GM21737 (cell line): Measurements from ENCODE around the gene PRM2.
"Not testable (repeated sequence)": the region's sequence is repeated elsewhere in the genome, so short reads cannot be mapped to it uniquely, and the experiment has no call there.

Experiments used
- ATAC-seq: cut with Tn5 transposase; IDR thresholded peaks from one replicate; pipeline ENCODE4 v1.9.1; 2021; ENCODE audit warnings: mild to moderate bottlenecking, moderate library complexity; ENCODE audit not compliant: unreplicated experiment

The PRM2 gene

GRCh38 chr16:11290102-11290893 lies 14.0 kb upstream of the PRM2 start:
- ATAC-seq = no peak

GRCh38 chr16:11289696-11290095 lies 13.4 kb upstream of the PRM2 start:
- ATAC-seq = not testable (repeated sequence)

- ATAC-seq = no peak
Measured at GRCh38 chr16:11289202-11289601, 12.9 kb upstream of the PRM2 start.

GRCh38 chr16:11285842-11286241 lies 9.6 kb upstream of the PRM2 start:
- ATAC-seq = no peak

- ATAC-seq = no peak
Measured at GRCh38 chr16:11283820-11284248, 7.6 kb upstream of the PRM2 start.

- no peak for ATAC-seq
Measured at GRCh38 chr16:11280616-11281522, 4.6 kb upstream of the PRM2 start, which contains the start of gene PRM1. PRM1 (minus strand) TSS chr16:11281330; CDS start chr16:11281238, 92 bp downstream.

GRCh38 chr16:11278681-11279628 lies 2.7 kb upstream of the PRM2 start:
- no peak for ATAC-seq

- no peak for ATAC-seq
Measured at GRCh38 chr16:11277607-11278337, 1.5 kb upstream of the PRM2 start.

- no peak for ATAC-seq
Measured at GRCh38 chr16:11276896-11277593, 765 bp upstream of the PRM2 start.

GRCh38 chr16:11274964-11275363 lies 1.3 kb downstream of the PRM2 start:
- ATAC-seq = no peak

GRCh38 chr16:11273721-11274324 lies 2.5 kb downstream of the PRM2 start:
- no peak for ATAC-seq

GRCh38 chr16:11272921-11273720 lies 3.2 kb downstream of the PRM2 start, which contains the start of gene PRM3:
PRM3 (minus strand) TSS chr16:11273629; CDS start chr16:11273595, 34 bp downstream.
- ATAC-seq = no peak

GRCh38 chr16:11272484-11272883 lies 3.8 kb downstream of the PRM2 start:
- no peak for ATAC-seq

GRCh38 chr16:11271610-11272009 lies 4.7 kb downstream of the PRM2 start:
- no peak for ATAC-seq

GRCh38 chr16:11270602-11271162 lies 5.6 kb downstream of the PRM2 start:
- no peak for ATAC-seq

GRCh38 chr16:11268921-11269375 lies 7.3 kb downstream of the PRM2 start, which contains the start of gene TNP2:
TNP2 (minus strand) TSS chr16:11269325; CDS start chr16:11269262, 63 bp downstream.
- no peak for ATAC-seq

- no peak for ATAC-seq
Measured at GRCh38 chr16:11265124-11265523, 11.2 kb downstream of the PRM2 start.
